NCI-H774 (cell line): ENCODE data around the gene TDRD9.

Experiments
- DNase-seq: peaks from one replicate; lab custom pipeline; 2025; lab: John Stamatoyannopoulos, UW

Gene TDRD9

DNA sequence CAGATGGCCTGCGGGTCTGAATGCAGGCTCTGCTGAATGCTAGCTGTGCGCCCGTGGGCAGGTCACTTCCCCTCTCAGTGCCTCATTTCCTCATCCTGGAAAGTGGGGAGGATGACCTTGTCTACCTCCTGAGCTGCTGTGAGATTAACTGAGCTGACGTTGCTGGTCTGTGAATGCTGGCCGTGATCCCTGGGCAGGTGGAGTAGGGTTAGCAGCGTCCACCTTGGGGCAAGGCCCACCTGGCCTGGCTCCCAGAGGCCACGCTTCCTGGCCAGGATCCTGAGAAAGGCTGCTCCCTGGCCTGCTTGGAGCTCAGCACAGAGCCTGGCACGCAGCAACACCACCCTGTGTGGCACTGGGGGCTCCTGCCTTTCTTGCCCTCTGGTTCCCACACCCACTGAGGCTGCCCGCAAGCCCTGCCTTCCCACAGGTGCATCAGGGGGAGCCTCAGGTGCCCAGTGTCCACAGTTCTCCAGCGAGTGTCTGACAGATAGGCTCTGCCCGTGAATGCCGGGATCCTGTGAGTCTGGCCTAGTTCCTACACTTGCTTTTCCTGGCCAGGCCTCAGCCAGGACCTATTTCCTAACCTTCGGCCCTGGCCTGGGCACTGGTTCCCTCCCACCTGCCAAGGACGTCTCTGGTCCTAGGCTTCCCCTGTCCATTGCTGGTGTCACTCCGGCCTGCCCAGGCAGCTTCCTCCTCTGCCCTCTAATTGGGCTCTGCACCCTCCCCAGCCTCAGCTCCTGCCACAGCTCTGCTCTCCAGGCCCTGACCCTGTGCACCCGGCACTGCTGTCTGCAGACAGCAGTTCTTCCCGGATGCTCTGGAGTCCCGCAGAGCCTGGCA lies 37.2 kb upstream of the TDRD9 start:
- no peak for DNase-seq

DNA sequence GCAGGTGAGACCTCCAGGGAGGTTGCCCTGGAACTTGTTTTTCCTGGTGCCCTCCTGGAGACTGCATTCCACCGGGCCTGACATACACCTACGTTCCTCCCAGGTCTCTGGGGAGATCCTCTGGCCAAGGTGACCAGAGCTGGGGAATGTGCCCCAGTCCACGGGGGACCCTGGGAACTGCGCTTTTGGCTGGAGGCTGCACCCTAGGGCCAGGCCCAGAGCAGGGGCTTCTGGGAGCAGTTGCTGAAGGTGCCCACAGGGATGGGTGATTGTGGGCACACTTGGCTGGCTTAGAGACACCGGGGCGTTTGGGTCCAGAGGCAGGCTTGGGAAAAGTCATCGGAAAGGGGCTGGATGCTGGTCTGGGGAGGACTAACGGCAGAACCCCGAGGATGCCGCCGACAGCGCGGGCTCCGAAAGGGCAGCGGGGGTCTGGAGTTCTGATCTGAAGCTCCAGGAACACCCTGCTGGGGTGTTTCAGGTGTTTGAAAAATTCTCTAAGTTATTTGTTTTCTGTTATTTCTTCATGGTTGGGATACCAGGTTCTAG lies 36.5 kb upstream of the TDRD9 start:
- DNase-seq, result no peak

DNA sequence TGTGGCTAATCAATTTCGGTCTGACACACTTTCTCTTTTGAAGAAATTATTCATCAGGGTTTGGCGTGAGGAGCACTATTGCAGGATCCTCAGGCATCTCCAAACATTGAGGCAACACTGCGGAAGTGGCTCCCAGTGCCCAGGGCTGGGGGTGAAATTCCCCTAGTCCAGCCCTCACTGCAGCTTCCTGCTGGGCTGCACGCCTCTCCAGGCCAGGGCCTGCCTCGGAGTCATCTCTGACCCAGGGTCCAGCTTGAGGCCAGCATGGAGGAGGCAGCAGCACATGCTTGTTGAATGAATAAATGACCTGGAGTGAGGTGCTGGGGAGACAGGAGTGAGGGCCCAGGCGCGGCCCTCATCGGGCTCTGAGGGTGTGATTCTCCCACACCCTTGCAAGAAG lies 36.0 kb upstream of the TDRD9 start:
- DNase-seq, result no peak

DNA sequence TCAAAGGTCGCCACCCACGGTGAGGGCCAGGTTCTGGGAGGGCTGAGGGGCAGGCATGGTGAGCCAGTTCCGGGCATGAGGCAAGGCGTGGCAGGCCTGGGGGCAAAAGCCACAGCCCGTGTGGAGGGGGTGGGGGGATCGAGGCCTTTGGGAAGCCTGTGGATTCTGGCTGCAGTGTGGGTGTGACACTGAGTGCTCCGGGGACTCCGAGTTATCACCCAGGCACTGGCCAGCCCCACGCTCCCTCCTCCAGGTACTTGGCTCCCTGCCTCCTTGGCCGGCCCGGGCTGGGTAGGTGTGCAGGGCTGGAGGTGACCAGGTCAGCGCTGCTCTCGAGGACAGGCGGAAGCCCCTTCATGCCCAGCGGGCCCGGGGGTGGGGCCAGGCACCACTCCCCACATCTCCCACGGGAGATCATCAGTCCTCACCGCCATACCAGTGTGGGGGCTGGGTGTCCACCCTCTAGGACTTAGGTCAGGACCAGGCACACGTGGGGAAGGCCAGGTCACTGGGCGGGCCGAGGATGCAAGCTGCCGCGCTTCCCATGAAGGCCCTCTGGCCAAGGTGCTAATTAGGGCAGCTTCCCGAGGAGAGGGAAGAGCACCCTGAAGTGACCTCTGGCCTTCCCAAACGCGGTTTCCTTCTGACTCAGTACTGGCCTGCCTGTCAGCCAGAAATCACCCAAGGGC lies 34.1 kb upstream of the TDRD9 start:
- no peak for DNase-seq

DNA sequence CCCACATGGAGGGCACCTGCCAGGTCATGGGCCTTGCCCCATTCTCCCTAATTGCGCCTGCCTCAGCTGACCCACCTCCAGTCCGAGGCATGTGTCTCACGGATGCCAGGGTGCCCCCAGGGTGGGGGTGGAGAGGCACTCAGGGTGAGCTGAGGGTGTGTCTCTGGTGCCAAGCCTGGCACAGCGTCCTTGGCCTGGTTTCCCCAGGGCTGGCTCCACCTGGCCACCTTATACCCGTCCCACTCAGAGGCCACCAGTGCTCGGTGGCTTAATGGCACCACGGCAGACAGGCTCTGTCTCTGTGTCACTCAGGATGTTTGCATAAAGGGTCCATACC lies 33.6 kb upstream of the TDRD9 start:
- DNase-seq, result no peak

DNA sequence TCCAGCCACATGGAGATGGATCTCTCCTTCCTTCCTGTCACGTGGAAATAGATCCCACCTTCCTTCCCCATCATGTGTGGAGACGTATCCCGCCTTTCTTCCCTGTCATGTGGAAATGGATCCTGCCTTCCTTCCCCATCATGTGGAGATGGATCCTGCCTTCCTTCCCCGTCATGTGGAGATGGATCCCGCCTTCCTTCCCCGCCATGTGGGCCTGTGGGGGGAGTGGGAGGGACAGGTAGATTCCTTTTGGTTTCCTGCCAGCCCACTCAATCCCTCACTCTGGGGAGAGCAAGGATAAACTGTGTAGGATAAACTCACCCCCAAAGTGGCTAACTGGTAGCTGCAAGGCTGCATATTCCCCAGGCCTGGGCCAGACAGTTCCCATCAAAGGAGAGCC lies 31.7 kb upstream of the TDRD9 start:
- no peak for DNase-seq

DNA sequence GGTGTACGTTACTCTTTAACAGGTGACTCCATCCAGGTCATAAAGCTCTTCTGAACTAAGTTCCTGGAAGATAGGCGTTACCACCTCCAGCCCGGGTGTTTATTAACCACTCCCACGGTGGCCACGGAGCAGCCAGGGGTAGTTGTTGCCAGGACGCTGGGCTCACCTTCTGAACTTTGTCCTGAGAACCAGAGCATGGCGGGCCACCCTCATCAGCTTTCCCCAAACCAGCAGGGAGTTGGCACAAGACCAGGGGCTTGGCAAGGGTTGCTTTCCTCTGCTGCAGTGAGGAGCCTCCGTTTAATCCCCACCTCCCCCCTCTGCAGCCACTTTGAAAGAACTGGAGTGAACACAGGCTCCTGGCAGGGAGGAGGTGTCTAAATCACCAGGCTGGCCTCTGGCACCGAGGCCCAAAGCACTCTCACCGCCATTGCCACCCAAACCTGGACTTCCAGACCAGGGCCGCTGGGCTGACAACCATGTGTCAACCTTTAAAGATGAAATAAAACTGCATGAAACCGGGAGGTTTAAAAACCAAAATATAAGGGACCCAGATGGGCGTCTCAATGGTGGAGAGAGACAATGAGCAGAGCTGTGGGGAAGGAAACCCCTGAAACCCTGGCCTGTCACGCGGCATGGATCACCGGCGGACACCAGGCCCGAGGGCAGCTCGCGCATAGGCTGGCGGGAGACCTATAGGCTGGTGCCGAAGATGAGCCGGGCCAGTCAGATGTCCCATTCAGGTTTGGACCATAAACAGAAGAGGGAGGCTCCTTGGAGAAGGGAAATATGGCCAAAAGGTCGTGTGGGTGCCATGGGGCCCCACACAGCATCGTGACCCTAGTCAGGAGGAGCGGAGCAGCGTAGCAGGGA lies 30.9 kb upstream of the TDRD9 start:
- DNase-seq, result no peak

DNA sequence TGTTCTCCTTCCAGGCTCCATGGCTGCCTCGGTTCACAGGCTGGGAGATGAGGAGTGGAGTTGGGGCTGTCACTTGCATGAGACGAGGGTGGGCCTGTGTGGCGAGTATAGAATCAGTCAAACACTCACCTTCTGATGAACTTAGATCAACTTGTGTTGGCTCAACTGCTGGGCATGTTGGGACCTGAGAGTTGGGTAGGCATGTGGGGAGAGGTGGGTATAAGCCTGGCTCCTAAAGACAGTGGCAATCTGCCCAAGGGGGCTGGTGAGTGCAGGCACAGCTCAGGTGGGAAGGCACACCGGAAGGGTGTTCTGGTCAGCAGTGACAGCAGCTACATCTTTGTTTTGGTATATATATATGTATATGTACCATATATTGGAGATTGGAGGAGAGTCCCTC lies 30.1 kb upstream of the TDRD9 start:
- DNase-seq, result no peak

DNA sequence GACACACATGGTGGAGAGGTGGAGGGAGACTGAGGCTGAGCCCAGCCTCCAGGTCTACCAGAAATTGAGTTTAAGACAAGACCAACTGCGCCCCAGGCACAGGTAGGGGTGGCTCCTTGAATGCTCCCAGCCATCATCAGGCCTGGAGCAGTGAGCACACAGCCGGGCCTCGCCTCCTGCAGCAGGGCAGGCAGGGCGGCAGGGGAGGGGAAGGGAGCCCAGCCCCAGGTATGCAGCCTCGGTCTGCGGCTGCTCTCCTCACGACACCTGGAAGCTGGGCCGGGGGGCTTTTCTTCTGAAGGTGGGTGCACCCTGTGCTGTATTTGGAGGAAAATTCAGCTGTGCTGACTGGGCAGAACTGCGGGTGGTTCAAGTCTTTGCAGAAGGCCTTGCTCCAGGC lies 29.5 kb upstream of the TDRD9 start:
- DNase-seq, result no peak

DNA sequence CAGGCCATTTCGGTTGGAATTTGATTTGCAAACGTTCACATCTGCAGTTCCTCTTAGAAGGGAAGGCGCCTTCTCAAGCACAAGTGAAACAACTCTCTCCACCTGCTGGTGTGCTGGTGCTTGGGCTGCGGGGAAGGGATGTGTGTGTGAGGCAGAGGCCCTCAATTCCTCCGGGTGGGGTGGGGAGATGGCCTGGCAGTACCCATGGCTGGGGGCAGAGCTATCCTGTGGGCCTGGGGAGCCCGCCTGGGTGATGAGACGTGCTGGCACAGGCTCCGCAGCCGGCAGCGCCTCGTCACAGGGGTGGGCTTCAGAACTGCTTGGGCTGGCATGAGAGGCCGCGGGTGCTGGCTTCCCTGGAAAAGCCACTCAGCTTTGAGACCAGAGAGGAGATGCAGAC lies 28.9 kb upstream of the TDRD9 start:
- DNase-seq, result no peak

DNA sequence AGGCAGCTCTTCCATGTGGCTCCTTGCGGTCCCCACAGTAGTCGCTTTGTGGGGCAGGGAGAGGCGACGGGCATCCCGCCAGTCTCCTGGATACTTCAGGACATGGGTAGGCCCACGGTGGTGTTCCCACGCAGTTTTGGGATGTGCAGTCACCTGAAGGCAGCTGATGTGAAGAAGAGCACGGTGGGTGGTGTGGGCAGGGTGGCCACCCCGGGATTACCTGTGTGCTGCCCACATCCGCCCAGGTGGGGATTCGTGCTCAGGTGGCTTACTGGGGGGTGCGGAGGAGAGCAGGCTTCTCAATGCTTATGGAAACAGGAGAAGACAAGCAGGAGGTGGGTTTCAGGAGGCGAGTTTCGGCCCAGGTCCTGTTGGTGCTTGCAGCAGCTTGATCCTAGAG lies 28.4 kb upstream of the TDRD9 start:
- no peak for DNase-seq

DNA sequence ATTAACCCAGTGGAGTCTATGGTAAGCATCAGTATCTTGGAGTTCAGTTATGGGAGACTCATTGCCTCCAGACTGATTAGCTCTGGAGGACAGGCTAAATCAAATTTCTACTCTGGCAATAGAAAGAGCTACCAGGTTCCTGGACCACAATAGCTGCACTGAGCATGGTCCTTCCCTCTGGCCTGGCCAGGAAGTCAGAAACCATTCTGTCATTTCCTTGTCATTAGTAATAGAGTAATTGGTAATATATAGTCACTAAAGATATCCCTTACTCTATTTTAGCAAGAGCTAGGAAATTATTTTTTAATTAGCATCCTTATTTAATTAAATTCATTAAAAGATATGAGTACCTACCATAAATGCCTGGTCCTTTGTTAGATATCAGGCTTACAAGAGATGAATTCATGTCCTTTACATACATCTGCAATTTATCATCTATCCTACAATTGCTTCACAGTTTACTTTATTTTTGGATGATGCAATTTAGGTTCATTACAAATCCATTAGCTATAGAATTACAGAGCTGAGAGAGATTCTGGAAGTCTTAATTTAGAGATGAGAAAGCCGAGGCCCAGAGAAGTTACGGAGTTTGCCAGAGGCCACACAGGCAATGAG lies 23.7 kb upstream of the TDRD9 start:
- no peak for DNase-seq

DNA sequence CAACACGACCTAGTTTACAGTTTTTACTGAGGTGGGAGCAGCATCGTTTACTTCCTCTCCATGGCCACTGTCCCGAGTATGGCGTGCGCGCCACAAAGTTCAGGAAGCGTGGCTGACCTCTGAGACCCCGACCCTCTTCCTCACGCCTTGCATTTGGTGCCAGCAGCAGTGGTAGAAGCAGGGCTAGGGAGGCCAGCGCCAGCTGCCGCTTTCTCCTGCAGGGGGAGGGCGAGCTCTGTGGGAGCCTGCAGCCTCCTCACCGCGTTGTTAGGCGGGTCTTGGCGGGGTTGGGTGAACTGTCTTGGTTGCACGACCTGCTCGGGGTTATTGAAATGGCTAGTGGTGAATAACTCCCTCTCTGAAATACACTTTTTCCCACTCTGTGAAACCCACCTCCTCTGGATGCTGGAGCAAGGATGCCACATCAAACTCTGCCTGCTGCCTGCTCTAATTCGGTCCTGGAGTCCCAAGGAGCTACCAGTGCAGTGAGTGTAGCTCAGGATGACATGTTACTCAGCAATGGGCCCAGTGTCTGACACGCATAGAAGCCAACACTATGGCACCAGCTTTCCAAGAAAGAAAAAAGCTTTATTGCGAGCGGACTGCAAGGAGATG lies 22.3 kb upstream of the TDRD9 start:
- DNase-seq, result no peak

DNA sequence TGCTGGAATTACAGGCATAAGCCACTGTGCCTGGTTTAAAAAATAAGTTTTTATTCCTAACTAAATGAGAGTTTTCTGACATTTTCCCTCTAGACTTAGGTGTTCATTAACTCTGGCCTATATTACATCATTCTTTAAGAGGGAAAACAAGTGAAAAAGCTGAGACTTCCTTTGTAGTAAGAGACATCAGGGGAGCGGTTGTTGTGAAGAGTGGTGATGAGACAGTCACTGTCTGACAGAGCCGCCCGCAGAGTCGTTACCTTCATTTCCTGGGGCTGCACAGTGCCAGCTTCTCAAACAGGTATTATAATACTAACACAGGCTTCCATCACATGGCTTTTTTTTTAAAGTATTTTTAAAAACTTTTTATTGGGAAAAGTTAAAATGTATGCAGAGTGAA lies 19.7 kb upstream of the TDRD9 start:
- DNase-seq, result no peak

DNA sequence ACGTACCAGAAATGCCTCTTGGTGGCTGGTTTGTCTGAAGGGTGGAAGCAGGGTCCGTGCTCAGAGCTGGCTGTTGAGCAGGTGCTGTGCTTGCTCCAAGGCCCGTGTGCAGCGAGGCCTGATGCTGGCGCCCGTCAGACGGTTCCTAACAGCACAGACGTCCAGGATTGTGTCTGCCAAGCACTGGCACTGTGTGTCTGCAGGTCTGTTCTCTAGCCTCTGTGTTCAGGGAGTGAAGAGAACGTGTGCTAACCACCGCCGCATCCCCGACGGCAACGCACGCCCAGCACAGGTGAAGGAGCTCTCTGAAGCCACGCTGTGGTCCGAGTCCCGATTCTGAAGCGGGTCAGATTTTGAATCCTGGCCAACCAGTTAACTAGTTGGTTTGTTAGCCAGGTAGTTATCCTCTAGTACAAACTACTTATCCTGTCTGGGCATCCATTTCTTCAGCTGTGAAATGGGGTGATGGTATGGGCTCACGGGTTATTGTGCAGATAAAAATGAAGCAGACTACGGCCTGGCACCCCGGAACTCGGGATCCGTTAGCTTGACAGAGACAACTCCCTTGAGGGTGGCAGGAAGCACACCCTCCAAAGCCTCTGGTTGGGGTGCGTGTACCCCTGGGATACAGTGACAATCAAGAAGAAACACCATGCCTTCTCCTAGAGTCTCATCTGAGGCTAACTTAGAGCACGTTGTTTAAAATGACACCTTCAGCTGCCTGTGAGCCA lies 18.6 kb upstream of the TDRD9 start:
- no peak for DNase-seq

DNA sequence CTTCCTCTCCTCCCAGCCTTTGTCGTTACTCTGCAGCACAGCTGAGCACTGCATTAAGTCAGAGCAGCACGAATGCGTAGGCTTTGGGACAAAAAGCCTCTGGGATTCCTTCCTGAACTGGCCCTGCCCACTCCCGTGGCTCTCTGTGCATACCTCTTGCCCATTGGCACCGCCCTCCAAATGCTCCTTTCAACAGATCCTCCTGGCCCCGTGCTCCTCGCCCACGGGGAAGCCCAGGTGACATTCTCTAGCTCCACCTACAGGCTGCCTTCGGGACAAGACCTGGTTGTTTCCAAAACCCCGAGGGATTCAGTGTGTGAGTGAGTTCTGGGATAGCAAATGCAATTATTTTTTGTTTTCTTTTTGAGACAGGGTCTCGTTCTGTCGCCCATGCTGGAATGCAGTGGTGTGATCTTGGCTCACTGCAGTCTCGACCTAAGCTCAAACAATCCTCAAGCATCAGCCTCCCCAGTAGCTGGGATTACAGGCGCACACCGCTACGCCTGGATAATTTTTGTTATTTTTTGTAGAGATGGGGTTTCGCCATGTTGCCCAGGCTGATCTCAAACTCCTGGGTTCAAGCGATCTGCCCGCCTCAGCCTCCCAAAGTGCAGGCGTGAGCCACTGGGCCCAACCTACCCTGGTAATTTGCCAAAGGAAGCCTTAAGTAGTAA lies 17.9 kb upstream of the TDRD9 start:
- peak; percentile 79 for DNase-seq

DNA sequence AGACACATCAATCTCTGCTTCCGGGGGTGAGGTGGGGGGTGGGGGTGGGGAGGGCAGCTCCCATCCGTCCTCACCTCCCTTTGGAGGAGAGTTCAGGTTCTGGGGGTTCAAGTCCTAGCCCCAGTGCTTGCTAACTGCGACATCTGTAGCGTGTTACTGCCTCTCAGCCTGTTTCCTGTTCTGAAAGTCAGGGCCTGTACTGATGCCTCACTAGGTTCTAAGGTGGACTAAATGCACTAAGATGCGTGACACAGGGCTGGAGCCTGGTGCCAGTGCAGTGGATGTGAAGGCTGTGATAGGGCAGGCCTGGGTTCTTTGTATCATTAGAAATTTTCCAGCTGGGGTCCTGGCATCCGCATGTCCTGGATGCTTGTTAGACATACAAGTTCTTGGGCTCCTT lies 17.3 kb upstream of the TDRD9 start:
- DNase-seq, result no peak

DNA sequence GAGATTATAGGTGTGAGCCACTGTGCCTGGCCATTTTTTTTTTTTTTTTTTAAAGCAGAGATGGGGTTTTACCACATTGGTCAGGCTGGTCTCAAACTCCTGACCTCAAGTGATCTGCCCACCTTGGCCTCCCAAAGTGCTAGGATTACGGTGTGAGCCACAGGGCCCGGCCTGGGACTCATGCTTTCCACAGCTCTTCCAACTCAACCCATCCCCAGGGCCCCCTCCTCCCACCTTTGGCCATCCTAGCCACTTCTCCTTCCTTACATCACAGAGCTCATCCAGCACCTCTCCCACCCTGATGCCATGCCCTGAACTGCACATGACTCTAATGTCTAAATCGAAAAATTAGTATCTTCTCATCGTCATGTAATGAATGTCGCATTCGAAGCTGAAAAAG lies 12.6 kb upstream of the TDRD9 start:
- DNase-seq, result no peak

DNA sequence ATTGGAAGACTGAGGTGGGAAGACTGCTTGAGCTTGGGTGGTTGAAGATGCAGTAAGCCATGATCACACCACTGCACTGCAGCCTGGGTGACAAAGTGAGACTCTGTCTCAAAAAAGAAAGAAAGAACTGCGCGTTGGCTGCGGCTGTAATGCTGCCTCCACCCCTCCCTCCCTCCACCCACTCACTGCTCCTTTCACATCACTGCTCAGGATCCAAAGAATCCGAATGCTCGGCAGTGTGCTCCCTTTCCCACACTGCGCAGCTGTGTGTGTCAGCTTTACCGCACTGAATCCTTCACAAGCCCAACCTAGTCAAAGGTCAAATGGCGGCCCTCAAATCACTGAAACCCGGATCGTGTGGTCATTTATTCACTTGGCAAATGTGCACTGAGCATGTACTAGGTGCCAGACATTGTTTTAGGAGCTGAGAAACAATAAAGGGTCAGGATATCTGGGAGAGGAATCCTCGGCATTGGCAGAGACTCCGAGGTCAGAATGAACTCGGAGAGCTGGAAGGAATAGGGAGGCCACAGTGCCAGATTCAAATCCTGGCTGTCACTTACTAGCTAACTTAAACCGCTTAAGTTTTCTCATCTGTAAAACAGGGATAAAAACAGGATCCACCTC lies 11.5 kb upstream of the TDRD9 start:
- DNase-seq, result no peak
